Activated CD4-positive, CD25-positive, alpha-beta regulatory T cell treated with anti-CD3 and anti-CD28 coated beads, Interleukin-2, amount 50 U/mL, for 16 hours (primary cell): Measurements from ENCODE around the gene PPP2R5C.

Experiments
- DNase-seq: peaks from one replicate; pipeline ENCODE4 v3.0.0-alpha.2; 2020; ENCODE audit warnings: low read depth, low spot score

Gene PPP2R5C

DNA sequence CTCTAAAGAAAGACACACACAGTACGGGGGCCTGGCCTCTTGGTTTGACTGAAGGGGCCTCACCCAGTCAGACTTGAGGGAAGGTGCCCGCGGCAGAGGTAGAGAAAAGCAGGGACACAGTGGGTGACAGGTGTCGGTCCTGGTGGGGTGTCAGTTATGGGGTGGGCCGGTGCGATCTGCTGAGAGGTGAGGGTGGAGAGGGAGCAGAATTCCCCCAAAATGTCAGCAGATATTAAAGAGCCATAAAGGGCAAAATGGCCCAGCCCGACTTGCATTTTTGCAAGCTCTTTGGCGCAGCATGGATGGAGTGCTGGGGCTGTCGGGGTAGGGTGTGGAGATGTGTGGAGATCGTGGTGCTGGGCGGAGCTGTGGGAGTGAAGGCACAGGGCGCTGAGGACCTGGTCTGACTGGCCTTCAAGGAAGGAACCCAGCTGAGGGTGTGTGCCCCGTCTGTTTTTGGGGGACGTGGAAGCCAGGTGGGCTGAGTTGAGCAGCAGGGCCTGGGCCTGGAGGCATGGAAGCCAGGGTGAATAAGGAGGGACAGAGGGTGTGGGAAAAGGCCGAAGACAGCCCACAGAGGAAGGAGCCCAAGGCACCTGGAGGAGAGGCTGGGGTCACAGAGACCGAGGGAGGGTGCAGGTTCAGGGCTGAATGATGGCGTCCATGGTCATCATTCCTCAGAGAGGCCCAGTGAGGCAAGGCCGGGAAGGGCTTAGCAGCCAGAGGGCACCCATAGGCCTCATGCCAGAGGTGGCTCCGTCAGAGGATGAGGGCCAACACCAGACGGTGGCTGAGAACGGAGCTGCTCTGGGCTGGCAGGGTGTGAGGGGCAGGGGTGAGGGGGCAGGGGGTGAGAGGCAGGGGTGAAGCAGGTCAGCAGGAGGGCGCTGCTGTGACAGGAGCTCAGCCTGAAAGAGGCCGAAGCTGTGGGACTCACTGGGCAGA, 154.6 kb downstream of the PPP2R5C start:
- DNase-seq = no peak

DNA sequence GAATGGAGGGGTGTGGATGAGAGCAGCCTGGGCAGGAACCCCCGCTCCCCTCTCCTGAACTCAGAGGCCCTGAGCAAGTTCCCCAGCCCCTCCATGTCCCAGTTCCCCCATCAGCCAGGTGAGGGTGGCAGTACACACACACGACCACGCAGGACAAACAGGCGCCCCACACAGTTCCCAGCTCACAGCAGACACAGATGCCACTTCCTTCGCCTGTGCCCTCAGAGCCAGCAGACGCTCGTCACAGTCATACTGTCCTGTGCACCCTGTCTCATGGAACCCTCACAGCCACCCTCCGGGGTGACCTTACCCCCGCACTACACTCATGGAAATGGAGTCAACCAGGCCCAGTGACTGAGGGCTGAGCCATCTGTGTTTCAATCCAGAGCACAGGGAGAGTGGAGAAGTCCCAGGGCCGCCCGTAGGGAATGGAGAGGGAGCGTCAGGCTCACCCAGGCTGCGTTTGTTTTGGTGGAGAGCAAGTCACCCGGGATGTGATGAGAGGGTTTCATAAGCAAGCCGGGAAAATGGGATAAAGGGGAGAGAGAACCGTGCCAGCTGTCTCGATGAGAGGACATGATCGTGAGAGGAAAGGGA, 155.4 kb downstream of the PPP2R5C start:
- DNase-seq = no peak

DNA sequence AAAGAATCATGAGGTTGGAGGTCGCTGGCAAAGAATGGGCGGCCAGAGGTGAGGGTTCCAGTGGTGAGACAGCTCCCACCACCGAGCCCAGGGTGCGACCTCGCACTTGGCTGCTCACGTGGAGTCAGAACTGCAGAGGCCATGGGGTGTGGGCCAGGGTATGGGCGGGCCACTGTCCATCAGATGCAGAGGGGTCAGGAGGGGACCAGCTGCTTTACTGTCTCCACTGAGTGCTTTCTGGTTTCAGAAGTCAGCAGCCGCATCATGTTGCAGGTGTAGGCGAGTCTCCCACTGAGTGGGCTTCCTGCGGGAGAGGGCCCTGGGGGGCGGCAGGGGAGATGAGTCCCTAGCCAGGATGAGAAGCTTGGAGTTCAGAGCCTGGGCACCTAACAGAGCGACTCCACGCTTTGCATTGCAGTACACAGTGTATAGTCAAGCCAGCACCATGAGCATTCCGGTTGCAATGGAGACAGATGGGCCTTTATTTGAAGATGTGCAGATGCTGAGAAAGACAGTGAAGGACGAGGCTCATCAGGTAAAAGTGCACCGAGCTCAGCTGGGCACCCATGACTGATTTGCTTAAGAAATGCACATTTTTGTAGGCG, 156.0 kb downstream of the PPP2R5C start:
- DNase-seq = no peak

DNA sequence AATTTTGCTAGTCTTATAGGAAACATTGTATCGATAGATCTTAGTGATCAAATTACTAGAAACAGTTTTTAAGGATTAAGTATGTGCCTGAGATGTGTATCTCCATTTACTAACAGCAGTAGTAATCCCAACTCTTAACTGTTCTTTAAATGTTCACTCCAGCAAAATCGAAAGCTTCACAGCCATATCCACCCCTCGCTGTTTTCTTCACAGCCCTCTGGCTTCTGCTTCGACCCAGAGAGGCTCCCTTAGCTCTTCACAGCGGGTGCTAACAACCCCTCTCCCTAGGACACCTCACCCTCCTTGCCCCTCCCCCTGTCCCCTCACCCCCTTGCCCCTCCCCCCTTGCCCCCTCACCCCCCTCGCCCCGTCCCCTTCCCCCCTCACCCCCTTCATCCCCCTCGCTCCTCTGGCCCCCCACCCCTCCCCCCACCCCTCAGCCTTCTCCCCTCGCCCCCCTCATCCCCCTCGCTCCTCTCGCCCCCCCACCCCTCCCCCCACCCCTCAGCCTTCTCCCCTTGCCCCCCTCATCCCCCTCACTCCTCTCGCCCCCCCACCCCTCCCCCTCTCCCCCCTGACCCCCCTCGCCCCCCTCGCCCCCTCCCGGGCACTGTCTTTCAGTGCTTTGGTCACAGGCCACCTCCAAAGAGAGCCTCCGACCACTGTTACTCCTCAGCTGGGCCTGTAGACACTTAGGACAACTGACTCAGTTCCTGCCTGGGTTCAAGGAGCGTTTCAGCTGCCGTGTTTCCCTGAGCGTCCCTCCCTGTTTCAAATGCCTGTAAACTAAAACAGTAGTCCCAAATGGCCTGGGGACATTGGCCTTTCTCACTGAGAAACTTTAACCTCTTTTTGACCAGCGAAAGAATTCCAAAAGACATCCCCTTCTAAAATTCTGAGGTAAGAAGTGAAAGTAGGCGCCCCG, 156.8 kb downstream of the PPP2R5C start:
- no peak for DNase-seq

DNA sequence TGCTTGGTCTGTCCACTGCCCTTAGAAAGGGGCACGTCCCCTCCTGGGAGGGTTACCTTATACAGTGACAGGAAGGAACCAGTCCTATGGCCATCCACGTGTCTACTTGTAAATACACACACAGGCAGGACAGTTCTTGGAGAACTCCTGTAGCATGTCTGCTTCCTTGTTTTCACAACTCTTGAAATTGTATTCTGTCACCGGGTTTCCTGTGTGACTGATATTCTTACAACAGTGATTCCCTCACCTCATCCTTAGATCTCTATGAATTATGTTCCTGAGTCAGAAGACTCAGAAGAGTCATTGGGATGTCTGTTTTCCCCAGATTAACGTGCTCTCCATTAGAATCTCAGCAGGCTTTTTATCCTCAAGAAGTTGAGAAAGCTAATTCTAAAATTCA, 158.8 kb downstream of the PPP2R5C start:
- DNase-seq = no peak

DNA sequence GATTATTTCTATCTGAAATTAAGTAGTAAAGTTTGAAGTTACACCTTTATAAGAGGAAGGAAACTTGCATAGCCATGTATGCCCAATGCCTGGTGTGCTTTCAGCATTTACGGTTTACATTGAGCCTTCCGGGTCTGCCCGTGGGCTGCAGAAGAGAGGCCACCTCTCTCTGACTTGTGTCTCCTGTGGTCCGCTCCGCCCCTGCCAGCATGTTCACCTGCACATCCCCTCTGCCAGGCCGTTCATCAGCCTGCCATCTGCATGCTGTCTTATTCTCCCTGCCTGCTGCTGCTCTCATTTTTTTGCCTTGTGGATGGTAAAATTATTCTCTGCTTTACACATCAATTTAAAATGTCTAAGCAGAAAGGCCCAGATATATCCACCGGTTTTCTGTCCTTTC, 161.4 kb downstream of the PPP2R5C start:
- no peak for DNase-seq

DNA sequence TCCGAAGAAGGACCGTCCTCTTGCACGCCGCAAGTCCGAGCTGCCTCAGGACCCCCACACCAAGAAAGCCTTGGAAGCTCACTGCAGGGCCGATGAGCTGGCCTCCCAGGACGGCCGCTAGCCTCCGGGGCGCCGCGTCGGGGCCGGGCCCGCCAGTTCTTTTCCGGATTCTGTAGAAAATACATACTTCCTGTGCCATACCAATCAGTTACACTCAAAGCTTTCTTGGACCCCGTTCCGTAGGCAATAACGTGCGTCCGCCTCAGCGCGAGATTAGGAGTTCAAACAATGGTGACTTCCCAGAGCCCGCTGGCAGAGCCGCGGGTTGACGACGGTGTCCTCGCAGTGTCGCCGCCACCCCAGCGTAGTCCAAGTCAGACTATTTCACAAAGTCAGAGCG, 163.6 kb downstream of the PPP2R5C start:
- no peak for DNase-seq

DNA sequence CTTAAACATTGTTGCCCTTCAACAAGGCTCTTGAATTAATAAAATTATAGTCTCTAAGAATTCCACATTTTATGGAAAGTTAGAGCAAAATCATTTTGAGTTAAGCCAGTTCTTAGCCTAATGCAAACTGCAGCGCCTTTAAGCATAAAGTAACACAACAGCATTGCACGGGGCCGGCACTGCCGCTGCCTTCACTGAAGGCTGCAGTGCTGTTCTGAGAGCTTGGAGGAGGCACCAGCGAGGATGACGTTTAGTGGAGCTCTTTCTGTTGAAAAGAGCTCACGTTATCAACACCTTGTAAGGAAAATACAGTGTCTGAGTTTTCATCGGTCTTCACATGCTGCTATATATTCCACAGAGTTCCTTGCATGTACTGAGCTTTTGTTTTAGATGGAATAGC, 164.6 kb downstream of the PPP2R5C start:
- no peak for DNase-seq

DNA sequence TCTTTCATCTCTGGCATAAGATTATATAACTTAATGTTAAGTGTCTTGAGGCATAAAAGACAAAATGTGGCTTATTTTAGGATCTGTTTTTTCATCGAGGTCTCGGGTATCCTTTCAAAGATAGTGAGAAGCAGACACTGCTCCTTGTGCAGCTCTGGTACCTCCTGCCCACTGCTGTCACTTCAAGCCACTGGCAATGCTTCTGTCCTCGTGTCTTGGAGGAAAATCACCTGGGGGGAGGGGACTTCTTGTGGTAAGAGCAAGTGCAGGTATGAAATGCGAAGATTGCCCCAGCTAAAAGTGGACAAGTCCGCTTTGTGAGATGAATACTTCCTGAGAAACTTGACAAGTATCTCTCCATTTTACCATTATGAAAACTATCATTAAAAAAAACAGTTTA, 165.1 kb downstream of the PPP2R5C start:
- DNase-seq = no peak

DNA sequence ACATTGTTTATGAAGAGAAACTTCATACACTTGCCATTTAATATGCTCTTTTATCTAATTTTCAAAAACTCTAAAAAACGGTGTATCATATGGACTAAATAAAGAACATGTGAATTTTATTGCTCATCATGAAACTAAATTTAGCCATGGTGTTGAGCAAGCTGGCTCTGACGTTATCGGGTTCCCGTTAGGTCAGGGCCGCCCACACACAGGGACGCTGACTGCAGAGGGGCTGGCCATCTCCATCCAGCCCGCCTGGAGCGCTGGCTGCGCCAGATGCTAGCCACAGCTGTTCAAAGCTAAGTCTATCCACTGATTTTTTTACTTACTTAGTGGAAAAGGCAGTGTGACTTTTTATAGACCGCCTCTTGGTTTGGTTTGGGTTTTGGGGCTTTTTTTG, 166.3 kb downstream of the PPP2R5C start:
- DNase-seq = no peak

DNA sequence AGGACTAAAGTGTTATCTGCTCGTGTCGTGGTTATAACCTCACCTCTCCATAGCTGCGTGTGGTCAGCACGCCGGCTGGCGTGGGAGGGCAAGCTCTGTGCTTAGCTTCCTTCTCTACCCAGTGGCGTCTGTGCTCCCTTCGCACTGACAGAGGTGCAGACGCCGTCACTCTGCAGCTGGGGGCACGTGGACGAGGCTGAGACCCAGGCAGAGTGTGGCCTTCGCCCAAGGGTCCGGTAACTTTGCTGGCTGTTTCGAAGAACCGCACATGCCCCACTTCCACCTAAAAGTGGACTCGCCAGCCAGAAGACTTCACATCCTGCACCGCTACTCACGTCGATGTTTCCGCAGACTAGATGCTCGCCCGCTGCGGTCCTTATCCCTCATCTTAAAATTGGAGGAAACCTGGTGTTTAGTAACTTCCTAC, 166.9 kb downstream of the PPP2R5C start:
- no peak for DNase-seq

DNA sequence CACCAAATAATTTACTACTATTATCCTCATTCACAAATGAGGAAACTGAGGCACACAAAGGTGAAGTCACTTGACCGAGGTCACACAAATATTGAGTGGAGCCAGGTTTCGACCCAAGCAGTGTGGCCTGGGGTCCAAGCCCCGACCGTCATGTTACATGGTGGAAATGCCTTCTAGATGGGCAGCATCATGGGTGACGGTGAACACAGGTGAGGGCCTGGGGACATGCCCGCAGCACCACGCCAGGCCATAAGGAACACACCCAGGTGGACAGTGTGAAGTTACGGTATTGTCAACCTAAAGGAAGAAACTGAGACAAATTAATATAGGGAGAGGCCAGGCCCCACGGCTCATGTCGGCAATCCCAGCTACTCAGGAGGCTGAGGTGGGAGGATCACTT, 167.6 kb downstream of the PPP2R5C start:
- no peak for DNase-seq

DNA sequence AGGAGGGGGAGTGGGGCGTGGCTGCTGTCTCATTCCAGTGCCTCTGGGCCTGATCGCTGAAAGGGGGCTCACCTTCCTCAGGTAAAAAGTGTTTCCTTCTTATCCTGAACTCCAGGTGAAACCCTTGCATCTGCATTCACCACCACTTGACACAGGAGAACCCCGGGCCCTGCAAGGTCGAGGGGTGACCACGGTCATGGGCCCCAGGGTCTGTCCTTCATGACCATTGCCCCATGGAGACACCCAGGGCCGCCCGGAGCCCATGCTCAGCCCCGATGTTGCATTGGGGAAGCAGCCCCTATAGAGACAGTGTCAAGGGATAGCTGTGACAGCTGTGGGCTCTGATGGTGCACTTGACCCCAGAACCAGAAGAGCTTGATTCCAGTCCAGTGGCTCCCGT, 168.4 kb downstream of the PPP2R5C start:
- no peak for DNase-seq

DNA sequence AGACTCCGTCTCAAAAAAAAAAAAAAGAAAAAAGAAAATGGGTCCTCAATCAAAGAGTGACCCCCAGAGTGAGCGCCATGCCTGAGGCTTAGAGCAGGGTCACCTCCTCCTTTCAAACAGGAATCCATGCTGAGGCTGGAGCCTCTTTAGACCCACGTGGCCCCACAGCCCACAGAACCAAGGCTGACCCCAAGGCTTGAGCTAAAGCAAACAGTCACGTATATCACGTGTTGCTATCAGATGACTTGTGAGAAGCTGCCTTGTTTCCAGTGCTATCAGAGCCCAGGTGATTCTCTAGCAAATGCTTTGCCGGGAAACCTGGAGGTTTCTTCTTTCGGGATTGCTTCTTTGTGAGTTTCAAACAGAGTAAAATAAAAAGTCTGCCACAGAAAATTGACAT, 171.2 kb downstream of the PPP2R5C start:
- no peak for DNase-seq

DNA sequence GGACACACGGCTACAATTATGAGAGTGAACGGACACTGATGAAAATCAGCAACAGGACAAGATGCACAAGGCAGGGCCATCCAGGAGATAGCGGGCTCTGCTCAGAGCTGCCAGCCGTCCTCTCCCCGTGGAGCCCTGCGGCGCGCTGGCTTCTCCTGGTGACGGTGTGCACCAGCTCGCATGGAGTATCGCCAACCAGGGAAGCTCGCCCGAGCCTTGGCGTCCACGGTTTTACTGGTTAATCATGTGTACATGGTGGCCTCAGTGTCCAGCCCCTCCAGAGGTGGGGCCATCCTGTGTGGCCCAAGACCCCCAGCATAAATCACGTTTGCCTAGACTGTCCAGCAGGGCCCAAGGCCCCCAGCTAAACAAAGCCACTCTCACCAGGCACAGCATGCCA, 171.7 kb downstream of the PPP2R5C start:
- DNase-seq = no peak

DNA sequence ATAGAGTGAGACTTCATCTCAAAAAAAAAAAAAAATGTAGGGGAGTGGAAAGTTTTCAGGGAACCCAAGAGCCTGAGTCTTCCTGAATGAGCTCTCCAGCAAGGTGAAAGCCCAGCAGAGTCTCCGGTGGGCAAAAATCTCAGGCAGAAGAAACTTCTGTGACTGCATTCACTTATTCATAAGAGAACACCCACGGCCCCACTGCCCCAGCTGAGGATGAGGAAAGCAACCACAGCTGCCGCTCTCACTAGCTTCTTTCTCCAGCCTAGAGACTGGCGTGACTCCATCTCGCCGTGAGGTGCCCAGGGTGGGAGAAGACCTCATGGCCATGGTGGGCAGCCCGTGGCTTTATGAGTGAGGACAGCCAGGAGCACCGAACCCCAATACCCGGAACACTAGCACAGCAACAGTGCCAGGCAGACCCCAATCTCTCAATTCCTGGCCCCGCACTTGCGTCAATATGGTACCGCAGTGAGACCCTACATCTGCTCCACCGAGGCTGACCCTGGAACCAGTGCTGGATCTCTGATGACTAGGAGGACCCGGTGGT, 173.2 kb downstream of the PPP2R5C start:
- no peak for DNase-seq

DNA sequence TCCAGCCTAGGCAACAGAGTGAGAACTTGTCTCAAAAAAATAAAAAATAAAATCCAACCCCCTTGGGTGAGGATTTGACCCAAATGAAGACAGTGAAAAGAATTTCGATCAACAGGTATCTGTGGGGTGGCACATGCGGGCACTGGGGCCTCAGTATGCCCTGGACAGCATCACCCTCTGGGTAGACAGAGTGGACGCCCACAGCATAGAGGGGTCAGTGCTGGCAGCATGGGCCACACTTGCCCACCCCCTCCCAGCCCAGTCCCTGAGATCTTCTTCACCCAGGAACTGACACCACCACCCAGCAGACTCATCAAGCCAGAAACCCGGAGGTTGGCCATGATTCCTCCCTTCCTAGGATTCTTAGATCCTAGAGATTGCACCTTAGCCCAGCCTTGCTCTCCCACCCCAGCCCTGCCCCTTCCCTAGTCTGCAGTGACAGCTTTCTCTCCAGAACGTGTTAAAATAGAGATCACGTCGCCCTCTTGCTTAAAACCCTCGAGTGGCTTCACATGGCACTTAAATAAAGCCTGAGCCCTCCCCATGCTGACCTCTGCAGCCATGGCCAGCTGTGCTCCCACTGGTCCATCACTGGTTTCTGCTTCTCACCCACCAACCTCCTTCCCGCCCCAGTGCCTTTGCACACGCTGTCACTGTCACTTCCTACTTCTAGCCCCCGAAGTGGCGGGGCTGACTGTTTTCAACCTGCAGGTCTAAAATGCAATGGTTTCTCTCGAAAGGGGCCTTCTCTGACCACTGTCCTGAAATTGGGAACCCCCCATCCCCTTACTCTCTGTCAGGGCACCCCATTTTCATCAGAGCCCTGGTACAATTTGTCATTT, 176.6 kb downstream of the PPP2R5C start:
- no peak for DNase-seq

DNA sequence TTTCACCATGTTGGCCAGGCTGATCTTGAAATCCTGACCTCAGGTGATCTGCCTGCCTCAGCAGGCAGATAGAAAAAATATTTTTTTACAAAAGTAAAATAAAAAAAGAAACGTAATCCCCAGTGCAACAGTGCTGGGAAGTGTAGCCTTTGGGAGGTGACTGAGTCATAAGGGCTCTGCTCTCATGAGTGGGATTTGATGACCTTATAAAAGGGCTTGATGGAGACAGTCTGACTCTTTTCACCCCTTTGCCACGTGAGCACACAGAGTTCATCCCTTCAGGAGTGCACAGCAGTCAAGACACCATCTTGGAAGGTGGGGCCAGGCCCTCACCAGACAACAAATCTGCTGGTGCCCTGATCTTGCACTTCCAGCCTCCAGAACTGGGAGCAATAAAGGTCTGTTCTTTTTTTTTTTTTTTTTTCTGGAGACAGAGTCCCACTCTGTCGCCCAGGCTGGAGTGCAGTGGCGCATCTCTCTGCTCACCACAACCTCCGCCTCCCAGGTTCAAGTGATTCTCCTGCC, 178.2 kb downstream of the PPP2R5C start:
- no peak for DNase-seq

DNA sequence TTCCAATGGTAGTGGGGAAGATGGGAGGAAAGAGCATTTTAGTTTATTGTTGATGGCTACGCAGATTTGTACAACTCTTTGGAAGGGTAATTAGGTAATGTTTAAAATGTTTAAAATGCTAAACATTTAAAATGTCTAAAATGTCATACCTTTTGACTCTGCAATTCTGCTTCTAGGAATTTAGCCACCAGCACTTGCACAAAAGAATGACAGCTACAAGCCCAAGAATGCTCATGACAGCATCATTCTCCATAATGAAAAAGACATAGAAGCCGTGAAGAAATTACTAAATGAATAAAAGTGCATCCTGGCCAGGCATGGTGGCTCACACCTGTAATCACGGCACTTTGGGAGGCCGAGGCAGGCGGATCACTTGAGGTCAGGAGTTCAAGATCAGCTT, 182.9 kb downstream of the PPP2R5C start:
- DNase-seq = no peak

DNA sequence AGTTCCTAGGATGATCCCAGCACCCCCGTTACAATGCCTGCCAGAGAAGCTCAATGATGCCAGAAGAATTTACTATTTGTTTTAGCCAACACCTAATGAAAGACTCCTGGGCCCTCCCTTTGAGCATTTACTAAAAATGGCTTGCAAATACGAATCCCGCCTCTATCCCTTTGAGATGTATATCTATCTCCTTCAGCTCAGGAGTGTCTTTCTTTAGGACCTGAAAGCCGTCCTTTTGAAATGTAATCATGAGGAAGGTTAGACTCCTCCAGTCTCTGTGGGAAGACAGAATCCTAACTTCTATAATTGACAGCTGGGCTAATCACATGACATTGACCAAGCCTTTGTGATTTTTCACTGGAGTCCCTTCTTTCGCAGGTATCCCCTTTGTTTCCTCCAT, 183.7 kb downstream of the PPP2R5C start:
- no peak for DNase-seq
